HCT116 (cell line): ENCODE data around the gene SPRR1A. TPM values are rescaled to one million over a fixed set of nuclear protein-coding genes. Genes with fewer than 3 reads are reported as not detected.

Experiments
- ATAC-seq: fragments of 200-7000 bp; cut with Tn5 transposase; 2 replicates; pipeline ENCODE4 v1.9.1; 2020; ENCODE audit warnings: mild to moderate bottlenecking, moderate library complexity
- BruUV-seq: library from RNA; stranded (reverse); fragments of 400-500 nt; replicated peaks from 2 replicates; lab custom pipeline; 2021; lab: Mats Ljungman, UMichigan
- CTCF ChIA-PET: fragments of 300-600 bp; sonication (Branson Sonifier 250); formaldehyde crosslinking; loops from one replicate; lab custom pipeline; 2021; ENCODE audit warnings: antibody characterized with exemption; lab: Charles Lee
- POLR2A ChIA-PET: fragments of 300-600, 350-600 bp; sonication (Branson Sonifier 250); formaldehyde crosslinking; loops from one replicate; lab custom pipeline; 2021; ENCODE audit warnings: antibody characterized with exemption; lab: Charles Lee
- RAD21 ChIA-PET, 2 experiments: fragments of 300-600 bp; sonication (Branson Sonifier 250); formaldehyde crosslinking; loops; one replicate each; lab custom pipeline; 2023; ENCODE audit warnings: low total read pairs in 2 of 2; ENCODE audit not compliant: uncharacterized antibody in 2 of 2, unreplicated experiment in 2 of 2, low non-redundant PET in 1 of 2; lab: Charles Lee
- DNase-seq: peaks from one replicate; pipeline ENCODE4 v3.0.0-alpha.2; 2010; ENCODE audit warnings: low read depth, low spot score
- H2AFZ ChIP-seq: fragments of 200-600 bp; shearing (Covaris generic), sonication (generic); 2 replicates; pipeline ENCODE4 v1.6.1; 2017; ENCODE audit warnings: low read depth, mixed run types, mixed read lengths, antibody characterized with exemption, low read length; ENCODE audit not compliant: poor library complexity, severe bottlenecking
- H3K27ac ChIP-seq: 2 replicates; pipeline ENCODE4 v1.5.1; 2012; ENCODE audit warnings: low read depth, low read length
- H3K27me3 ChIP-seq: fragments of 200-600 bp; sonication (generic); 2 replicates; pipeline ENCODE4 v1.6.1; 2016; ENCODE audit warnings: mixed run types, low read length, mixed read lengths; ENCODE audit not compliant: insufficient read depth
- H3K36me3 ChIP-seq, 2 experiments: fragments of 200-500 bp in 1 of 2; fragments of 200-600 bp in 1 of 2; sonication (Bioruptor generic) in 1 of 2; sonication (generic) in 1 of 2; 2 replicates each; pipeline versions ENCODE4 v1.5.1 to v1.6.1; 2014 to 2016; ENCODE audit warnings: low read length in 2 of 2, inconsistent platforms in 1 of 2, mixed read lengths in 1 of 2, mixed run types in 1 of 2; ENCODE audit not compliant: insufficient read depth in 2 of 2, control insufficient read depth in 1 of 2
- H3K4me1 ChIP-seq, 2 experiments: fragments of 200-600 bp in 1 of 2; sonication (generic) in 1 of 2; 2 replicates each; pipeline versions ENCODE4 v1.5.1 to v1.6.1; 2012 to 2017; ENCODE audit warnings: low read length in 2 of 2, inconsistent platforms in 1 of 2, mild to moderate bottlenecking in 1 of 2, mixed read lengths in 1 of 2, mixed run types in 1 of 2, moderate library complexity in 1 of 2; ENCODE audit not compliant: insufficient read depth in 2 of 2, control insufficient read depth in 1 of 2
- H3K4me2 ChIP-seq: fragments of 200-600 bp; sonication (generic); 2 replicates; pipeline ENCODE4 v1.6.1; 2017; ENCODE audit warnings: mixed run types, low read length, mixed read lengths
- H3K4me3 ChIP-seq, 2 experiments: fragments of 200-600 bp in 1 of 2; sonication (generic) in 1 of 2; replicated peaks in 1 of 2; 2 replicates each; pipeline ENCODE4 v1.5.1; 2011 to 2016; ENCODE audit warnings: low read length in 2 of 2, control low read depth in 1 of 2, low read depth in 1 of 2, mild to moderate bottlenecking in 1 of 2, mixed read lengths in 1 of 2, mixed run types in 1 of 2
- H3K79me2 ChIP-seq: fragments of 200-600 bp; sonication (generic); 2 replicates; pipeline ENCODE4 v1.6.1; 2017; ENCODE audit warnings: mild to moderate bottlenecking, mixed run types, low read length, moderate library complexity, mixed read lengths; ENCODE audit not compliant: insufficient read depth
- H3K9ac ChIP-seq: fragments of 200-600 bp; sonication (generic); 2 replicates; pipeline ENCODE4 v1.6.1; 2016; ENCODE audit warnings: low read length, mixed read lengths
- H3K9me2 ChIP-seq: fragments of 200-600 bp; sonication (generic), shearing (Covaris generic); 2 replicates; pipeline ENCODE4 v1.6.1; 2017; ENCODE audit warnings: mixed run types, mild to moderate bottlenecking, moderate library complexity; ENCODE audit not compliant: insufficient read depth
- H3K9me3 ChIP-seq, 2 experiments: fragments of 200-500 bp in 1 of 2; fragments of 200-600 bp in 1 of 2; sonication (Bioruptor generic) in 1 of 2; sonication (generic) in 1 of 2; 2 replicates each; pipeline ENCODE4 v1.6.1; 2014 to 2017; ENCODE audit warnings: low read length in 2 of 2, mixed read lengths in 2 of 2, inconsistent platforms in 1 of 2, low read depth in 1 of 2, mild to moderate bottlenecking in 1 of 2, mixed run types in 1 of 2, moderate library complexity in 1 of 2; ENCODE audit not compliant: control insufficient read depth in 1 of 2, insufficient read depth in 1 of 2
- H4K20me1 ChIP-seq: fragments of 200-600 bp; sonication (generic), shearing (Covaris generic); 2 replicates; pipeline ENCODE4 v1.6.1; 2017; ENCODE audit warnings: mixed run types, mild to moderate bottlenecking, moderate library complexity; ENCODE audit not compliant: insufficient read depth
- ATF3 ChIP-seq: IDR thresholded peaks from 2 replicates; pipeline ENCODE4 v1.6.1; 2012
- ELF1 ChIP-seq: IDR thresholded peaks from 2 replicates; pipeline ENCODE4 v1.6.1; 2012; ENCODE audit warnings: low read depth, borderline replicate concordance
- FOSL1 ChIP-seq: IDR thresholded peaks from 2 replicates; pipeline ENCODE4 v1.6.1; 2012; ENCODE audit warnings: low read depth
- POLR2A ChIP-seq: IDR thresholded peaks from 2 replicates; pipeline ENCODE4 v1.7.0; 2011; ENCODE audit warnings: borderline replicate concordance; ENCODE audit not compliant: insufficient read depth, insufficient read length; ENCODE audit errors: extremely low read depth
- RAD21 ChIP-seq: IDR thresholded peaks from 2 replicates; pipeline ENCODE4 v1.6.1; 2012; ENCODE audit warnings: low read depth, mild to moderate bottlenecking
- REST ChIP-seq: IDR thresholded peaks from 2 replicates; pipeline ENCODE4 v1.6.1; 2012; ENCODE audit warnings: low read depth
- SP1 ChIP-seq: IDR thresholded peaks from 2 replicates; pipeline ENCODE4 v1.6.1; 2012; ENCODE audit warnings: low read depth
- TCF7L2 ChIP-seq: IDR thresholded peaks from 2 replicates; pipeline ENCODE4 v1.7.0; 2011; ENCODE audit warnings: borderline replicate concordance, inconsistent platforms; ENCODE audit not compliant: insufficient read depth, insufficient read length; ENCODE audit errors: extremely low read depth
- YY1 ChIP-seq: IDR thresholded peaks from 2 replicates; pipeline ENCODE4 v1.6.1; 2011; ENCODE audit warnings: low read length, low read depth, moderate library complexity, mild to moderate bottlenecking; ENCODE audit not compliant: insufficient replicate concordance; ENCODE audit errors: extremely low read depth
- ZFX ChIP-seq: fragments of 450-650 bp; IDR thresholded peaks from 2 replicates; pipeline ENCODE4 v1.6.1; 2017
- intact Hi-C: fragments of 100-400 bp; cut with micrococcal nuclease; formaldehyde crosslinking; loops from 2 replicates; pipeline ENCODE4 v1.10.0; 2022
- total RNA-seq: library from RNA; stranded (reverse); gene quantifications from one replicate; pipeline ENCODE4 v1.2.1, GENCODE V29; 2021; ENCODE audit not compliant: unreplicated experiment

SPRR1A gene
- total RNA-seq, 1 experiment from 2014 or later = not detected

GRCh38 chr1:152986578-152986977 is 2.7 kb downstream of the SPRR1A start (continued):
- TF ChIP-seq POLR2A (no peak), FOSL1 (no peak), ELF1 (no peak), ATF3 (no peak), RAD21 (no peak), ZFX (no peak)

GRCh38 chr1:152993186-152993585 is 9.3 kb downstream of the SPRR1A start:
- H3K9ac ChIP-seq = no peak overlapping the region
- no peak for DNase-seq
- no peaks in the 10 kb centered on the region for H3K36me3 ChIP-seq
- peaks cover 25% of the 10 kb centered on the region; the same call in 1 of the 2 replicates for H3K27me3 ChIP-seq
- no peaks in the 10 kb centered on the region for H3K79me2 ChIP-seq
- intact Hi-C loops = no loop called here
- TF ChIP-seq REST (no peak), TCF7L2 (no peak), YY1 (no peak), SP1 (no peak)
- no peak overlapping the region for H3K27ac ChIP-seq
- no peak overlapping the region for H3K4me2 ChIP-seq
- H3K9me2 ChIP-seq = no peaks in the 10 kb centered on the region
- no peak overlapping the region for H3K4me3 ChIP-seq
- no peak overlapping the region for H2AFZ ChIP-seq
- ChIA-PET CTCF (no interaction called here), RAD21 (no interaction called here), POLR2A (no interaction called here)
- ATAC-seq = no peak
- BruUV-seq = no TSS peak
- no peaks in the 10 kb centered on the region for H3K9me3 ChIP-seq
- no peaks in the 10 kb centered on the region for H3K4me1 ChIP-seq
- H4K20me1 ChIP-seq = no peaks in the 10 kb centered on the region
